HepG2 (cell line): ENCODE measurements around the gene ADAT3. TPM values are rescaled to one million over a fixed set of nuclear protein-coding genes. Genes with fewer than 3 reads are reported as not detected.

Experiments
- ARHGAP35 ChIP-seq: sonication (generic); formaldehyde crosslinking; IDR thresholded peaks from 2 replicates; pipeline ENCODE4 v1.9.0; 2022; ENCODE audit warnings: mild to moderate bottlenecking, inconsistent platforms, moderate library complexity, missing genetic modification reagents, borderline replicate concordance
- GATA4 ChIP-seq: sonication (generic); IDR thresholded peaks from 2 replicates; pipeline ENCODE4 v1.6.1; 2016; ENCODE audit warnings: antibody characterized with exemption, low read depth, borderline replicate concordance
- ISX ChIP-seq: sonication (generic); formaldehyde crosslinking; conservative IDR thresholded peaks from 2 replicates; pipeline ENCODE4 v1.5.0; 2020; ENCODE audit warnings: missing genetic modification reagents
- KAT7 ChIP-seq: IDR thresholded peaks from 2 replicates; pipeline ENCODE4 v1.6.1; 2018; ENCODE audit warnings: borderline replicate concordance, missing compliant biosample characterization
- MYC ChIP-seq: sonication (generic); formaldehyde crosslinking; IDR thresholded peaks from 2 replicates; pipeline ENCODE4 v1.9.0; 2021; ENCODE audit warnings: missing genetic modification reagents, borderline replicate concordance
- NFE2L1 ChIP-seq: sonication (generic); formaldehyde crosslinking; IDR thresholded peaks from 2 replicates; pipeline ENCODE4 v1.4.0; 2020; ENCODE audit warnings: missing genetic modification reagents, mild to moderate bottlenecking, borderline replicate concordance
- RXRB ChIP-seq: IDR thresholded peaks from 2 replicates; pipeline ENCODE4 v1.6.1; 2016; ENCODE audit warnings: borderline replicate concordance, missing genetic modification reagents, missing compliant biosample characterization
- SOX6 ChIP-seq, 2 experiments: fragments of 450-650 bp in 1 of 2; sonication (generic) in 1 of 2; formaldehyde crosslinking in 1 of 2; IDR thresholded peaks; 2 replicates each; pipeline versions ENCODE4 v1.4.0 to v1.6.1; 2017 to 2020; ENCODE audit warnings: antibody characterized with exemption in 1 of 2, mild to moderate bottlenecking in 1 of 2, missing genetic modification reagents in 1 of 2
- SPEN ChIP-seq: sonication (generic); formaldehyde crosslinking; IDR thresholded peaks from 2 replicates; pipeline ENCODE4 v1.5.1; 2020; ENCODE audit warnings: low read depth, mild to moderate bottlenecking, missing genetic modification reagents
- TBX3 ChIP-seq: fragments of 450-650 bp; IDR thresholded peaks from 2 replicates; pipeline ENCODE4 v1.6.1; 2017; ENCODE audit warnings: antibody characterized with exemption, mild to moderate bottlenecking, inconsistent platforms, borderline replicate concordance
- TRIM24 ChIP-seq: sonication (generic); formaldehyde crosslinking; IDR thresholded peaks from 2 replicates; pipeline ENCODE4 v1.8.0; 2022; ENCODE audit warnings: mild to moderate bottlenecking, missing genetic modification reagents
- ZFP82 ChIP-seq: sonication (generic); formaldehyde crosslinking; IDR thresholded peaks from 2 replicates; pipeline ENCODE4 v1.5.1; 2020; ENCODE audit warnings: mild to moderate bottlenecking, missing genetic modification reagents, borderline replicate concordance
- ZFY ChIP-seq: sonication (generic); formaldehyde crosslinking; IDR thresholded peaks from 2 replicates; pipeline ENCODE4 v1.4.0; 2020; ENCODE audit warnings: missing genetic modification reagents
- ZNF343 ChIP-seq: sonication (generic); formaldehyde crosslinking; IDR thresholded peaks from 2 replicates; pipeline ENCODE4 v1.4.0; 2020; ENCODE audit warnings: mild to moderate bottlenecking, missing genetic modification reagents
- ZNF781 ChIP-seq: sonication (generic); formaldehyde crosslinking; IDR thresholded peaks from 2 replicates; pipeline ENCODE4 v1.5.1; 2020; ENCODE audit warnings: borderline replicate concordance, mild to moderate bottlenecking, missing genetic modification reagents; ENCODE audit errors: not compliant biosample characterization
- polyA plus RNA-seq, 8 experiments: library from polyadenylated mRNA; depleted of rRNA in 3 of 8; stranded (reverse) in 7 of 8; unstranded in 1 of 8; fragments of >200 nt; fragmentation: Illumina TruSeq in 4 of 8; extraction: Trizol in 4 of 8; gene quantifications; 2 replicates each; pipeline versions ENCODE4 v1.2.1 to v1.2.3, GENCODE V29; 2011 to 2016; ENCODE audit warnings: low read depth in 4 of 8, missing spikeins in 1 of 8, mixed read lengths in 1 of 8; ENCODE audit not compliant: insufficient read depth in 1 of 8
- total RNA-seq, 5 experiments: library from RNA; depleted of rRNA; stranded (reverse); fragments of >200 nt; fragmentation: Illumina TruSeq; extraction: Trizol; gene quantifications; 2 replicates each; pipeline ENCODE4 v1.2.3, GENCODE V29; 2016; ENCODE audit warnings: low read depth in 1 of 5
- TF ChIP-seq, protein P1 (sequence below): sonication (generic); formaldehyde crosslinking; IDR thresholded peaks from 2 replicates; pipeline ENCODE4 v1.5.0; 2020; ENCODE audit warnings: mild to moderate bottlenecking, missing genetic modification reagents
- TF ChIP-seq, protein P2 (sequence below): IDR thresholded peaks from 2 replicates; pipeline ENCODE4 v1.6.1; 2016; ENCODE audit warnings: low read depth
- TF ChIP-seq, protein P3 (sequence below): sonication (generic); formaldehyde crosslinking; IDR thresholded peaks from 2 replicates; pipeline ENCODE4 v1.4.0; 2020; ENCODE audit warnings: mild to moderate bottlenecking, missing genetic modification reagents
- TF ChIP-seq, protein P4 (sequence below): sonication (generic); formaldehyde crosslinking; IDR thresholded peaks from 2 replicates; pipeline ENCODE4 v1.8.1; 2022; ENCODE audit warnings: low read depth, mild to moderate bottlenecking, missing genetic modification reagents

The ADAT3 gene
- total and polyA plus RNA-seq, 2 of the 13 experiments (the other 11 are each of a cell fraction or from before 2014, with no cell fraction given) = 0.95 to 3.5 TPM

DNA sequence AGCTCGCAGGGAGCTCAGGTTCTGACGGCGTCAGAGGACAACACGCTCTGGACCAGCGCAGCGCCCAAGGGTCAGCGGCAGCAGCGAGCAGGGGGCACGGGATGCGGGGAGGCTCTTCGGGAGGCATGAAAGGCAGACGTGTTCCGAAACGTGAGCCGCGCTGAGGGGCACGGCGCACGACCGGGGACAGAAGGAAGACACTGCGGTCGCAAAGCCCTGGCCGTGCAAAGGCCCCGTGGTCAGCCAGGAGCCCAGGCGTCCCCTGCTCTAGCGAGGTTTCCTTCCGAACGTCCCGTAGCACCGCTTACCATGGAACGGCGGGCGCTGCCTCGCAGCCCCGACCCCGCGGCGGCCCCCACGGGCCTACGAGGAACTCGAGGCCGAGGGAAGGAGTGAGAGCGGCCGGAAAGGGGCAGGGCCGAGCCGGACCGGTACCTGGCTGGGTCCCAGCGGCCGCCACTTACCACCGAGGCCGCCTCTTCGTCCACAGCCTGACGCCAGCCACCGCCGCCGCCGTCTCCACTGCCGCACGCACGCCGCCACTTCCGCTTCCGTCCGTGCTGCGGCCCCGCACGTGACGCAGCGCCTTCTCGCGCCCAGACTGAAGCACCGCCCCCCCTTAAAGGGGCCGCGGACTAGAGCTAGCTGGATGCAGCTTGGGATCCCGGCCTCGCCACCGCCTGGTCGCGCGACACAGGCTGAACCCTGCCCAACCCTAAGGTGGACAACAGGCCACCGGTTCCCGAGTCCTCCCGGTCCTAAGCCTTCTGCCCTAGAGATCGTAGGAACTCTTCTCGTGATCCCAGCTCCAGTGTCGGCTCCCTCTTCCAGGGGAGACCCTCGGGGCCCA lies 29.3 kb upstream of the ADAT3 start (continued):
- TF ChIP-seq, protein P1, sequence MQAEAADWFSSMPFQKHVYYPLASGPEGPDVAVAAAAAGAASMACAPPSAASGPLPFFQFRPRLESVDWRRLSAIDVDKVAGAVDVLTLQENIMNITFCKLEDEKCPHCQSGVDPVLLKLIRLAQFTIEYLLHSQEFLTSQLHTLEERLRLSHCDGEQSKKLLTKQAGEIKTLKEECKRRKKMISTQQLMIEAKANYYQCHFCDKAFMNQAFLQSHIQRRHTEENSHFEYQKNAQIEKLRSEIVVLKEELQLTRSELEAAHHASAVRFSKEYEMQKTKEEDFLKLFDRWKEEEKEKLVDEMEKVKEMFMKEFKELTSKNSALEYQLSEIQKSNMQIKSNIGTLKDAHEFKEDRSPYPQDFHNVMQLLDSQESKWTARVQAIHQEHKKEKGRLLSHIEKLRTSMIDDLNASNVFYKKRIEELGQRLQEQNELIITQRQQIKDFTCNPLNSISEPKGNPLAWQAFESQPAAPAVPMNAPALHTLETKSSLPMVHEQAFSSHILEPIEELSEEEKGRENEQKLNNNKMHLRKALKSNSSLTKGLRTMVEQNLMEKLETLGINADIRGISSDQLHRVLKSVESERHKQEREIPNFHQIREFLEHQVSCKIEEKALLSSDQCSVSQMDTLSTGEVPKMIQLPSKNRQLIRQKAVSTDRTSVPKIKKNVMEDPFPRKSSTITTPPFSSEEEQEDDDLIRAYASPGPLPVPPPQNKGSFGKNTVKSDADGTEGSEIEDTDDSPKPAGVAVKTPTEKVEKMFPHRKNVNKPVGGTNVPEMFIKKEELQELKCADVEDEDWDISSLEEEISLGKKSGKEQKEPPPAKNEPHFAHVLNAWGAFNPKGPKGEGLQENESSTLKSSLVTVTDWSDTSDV = no peak; the same call in 1 of the 2 replicates
- peak; percentile 74; the same call in 1 of the 2 replicates for TF ChIP-seq ZNF343 (CRISPR knock-in tag)
- TF ChIP-seq SPEN (CRISPR knock-in tag) = peak; percentile 95
- TF ChIP-seq GATA4 = peak; percentile 53; the same call in 1 of the 2 replicates
- TF ChIP-seq ZFY (CRISPR knock-in tag) = peak; percentile 83
- no peak for TF ChIP-seq ISX (CRISPR knock-in tag)
- TF ChIP-seq, protein P2, sequence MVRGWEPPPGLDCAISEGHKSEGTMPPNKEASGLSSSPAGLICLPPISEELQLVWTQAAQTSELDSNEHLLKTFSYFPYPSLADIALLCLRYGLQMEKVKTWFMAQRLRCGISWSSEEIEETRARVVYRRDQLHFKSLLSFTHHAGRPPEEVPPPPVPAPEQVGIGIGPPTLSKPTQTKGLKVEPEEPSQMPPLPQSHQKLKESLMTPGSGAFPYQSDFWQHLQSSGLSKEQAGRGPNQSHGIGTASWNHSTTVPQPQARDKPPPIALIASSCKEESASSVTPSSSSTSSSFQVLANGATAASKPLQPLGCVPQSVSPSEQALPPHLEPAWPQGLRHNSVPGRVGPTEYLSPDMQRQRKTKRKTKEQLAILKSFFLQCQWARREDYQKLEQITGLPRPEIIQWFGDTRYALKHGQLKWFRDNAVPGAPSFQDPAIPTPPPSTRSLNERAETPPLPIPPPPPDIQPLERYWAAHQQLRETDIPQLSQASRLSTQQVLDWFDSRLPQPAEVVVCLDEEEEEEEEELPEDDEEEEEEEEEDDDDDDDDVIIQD (CRISPR knock-in tag) = peak; percentile 36; the same call in 1 of the 2 replicates
- peak; percentile 94; the same call in 1 of the 2 replicates for TF ChIP-seq KAT7 (CRISPR knock-in tag)
- TF ChIP-seq RXRB (CRISPR knock-in tag) = peak; percentile 55; the same call in 1 of the 2 replicates
- TF ChIP-seq, protein P3, sequence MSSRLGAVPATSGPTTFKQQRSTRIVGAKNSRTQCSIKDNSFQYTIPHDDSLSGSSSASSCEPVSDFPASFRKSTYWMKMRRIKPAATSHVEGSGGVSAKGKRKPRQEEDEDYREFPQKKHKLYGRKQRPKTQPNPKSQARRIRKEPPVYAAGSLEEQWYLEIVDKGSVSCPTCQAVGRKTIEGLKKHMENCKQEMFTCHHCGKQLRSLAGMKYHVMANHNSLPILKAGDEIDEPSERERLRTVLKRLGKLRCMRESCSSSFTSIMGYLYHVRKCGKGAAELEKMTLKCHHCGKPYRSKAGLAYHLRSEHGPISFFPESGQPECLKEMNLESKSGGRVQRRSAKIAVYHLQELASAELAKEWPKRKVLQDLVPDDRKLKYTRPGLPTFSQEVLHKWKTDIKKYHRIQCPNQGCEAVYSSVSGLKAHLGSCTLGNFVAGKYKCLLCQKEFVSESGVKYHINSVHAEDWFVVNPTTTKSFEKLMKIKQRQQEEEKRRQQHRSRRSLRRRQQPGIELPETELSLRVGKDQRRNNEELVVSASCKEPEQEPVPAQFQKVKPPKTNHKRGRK (CRISPR knock-in tag) = 0 out of 2 replicates have a peak, but pooled peaks have one; percentile 12
- TF ChIP-seq TRIM24 = no peak
- no peak for TF ChIP-seq ZFP82
- peak; percentile 91; the same call in 1 of the 2 replicates for TF ChIP-seq MYC (CRISPR knock-in tag)
- TF ChIP-seq, protein P4, sequence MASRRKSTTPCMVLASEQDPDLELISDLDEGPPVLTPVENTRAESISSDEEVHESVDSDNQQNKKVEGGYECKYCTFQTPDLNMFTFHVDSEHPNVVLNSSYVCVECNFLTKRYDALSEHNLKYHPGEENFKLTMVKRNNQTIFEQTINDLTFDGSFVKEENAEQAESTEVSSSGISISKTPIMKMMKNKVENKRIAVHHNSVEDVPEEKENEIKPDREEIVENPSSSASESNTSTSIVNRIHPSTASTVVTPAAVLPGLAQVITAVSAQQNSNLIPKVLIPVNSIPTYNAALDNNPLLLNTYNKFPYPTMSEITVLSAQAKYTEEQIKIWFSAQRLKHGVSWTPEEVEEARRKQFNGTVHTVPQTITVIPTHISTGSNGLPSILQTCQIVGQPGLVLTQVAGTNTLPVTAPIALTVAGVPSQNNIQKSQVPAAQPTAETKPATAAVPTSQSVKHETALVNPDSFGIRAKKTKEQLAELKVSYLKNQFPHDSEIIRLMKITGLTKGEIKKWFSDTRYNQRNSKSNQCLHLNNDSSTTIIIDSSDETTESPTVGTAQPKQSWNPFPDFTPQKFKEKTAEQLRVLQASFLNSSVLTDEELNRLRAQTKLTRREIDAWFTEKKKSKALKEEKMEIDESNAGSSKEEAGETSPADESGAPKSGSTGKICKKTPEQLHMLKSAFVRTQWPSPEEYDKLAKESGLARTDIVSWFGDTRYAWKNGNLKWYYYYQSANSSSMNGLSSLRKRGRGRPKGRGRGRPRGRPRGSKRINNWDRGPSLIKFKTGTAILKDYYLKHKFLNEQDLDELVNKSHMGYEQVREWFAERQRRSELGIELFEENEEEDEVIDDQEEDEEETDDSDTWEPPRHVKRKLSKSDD (CRISPR knock-in tag) = peak; percentile 87
- TF ChIP-seq TBX3 = peak; percentile 84
- TF ChIP-seq NFE2L1 (CRISPR knock-in tag) = no peak
- no peak for TF ChIP-seq ZNF781 (CRISPR knock-in tag)
- no peak for TF ChIP-seq SOX6 (IDR thresholded peaks at IDR 0.05)
- TF ChIP-seq SOX6 (CRISPR knock-in tag; IDR thresholded peaks at IDR 0.05) = peak; percentile 75
- TF ChIP-seq ARHGAP35 (CRISPR knock-in tag) = peak; percentile 41; the same call in 1 of the 2 replicates
